ENCODE results near the gene FRAS1.

DNA sequence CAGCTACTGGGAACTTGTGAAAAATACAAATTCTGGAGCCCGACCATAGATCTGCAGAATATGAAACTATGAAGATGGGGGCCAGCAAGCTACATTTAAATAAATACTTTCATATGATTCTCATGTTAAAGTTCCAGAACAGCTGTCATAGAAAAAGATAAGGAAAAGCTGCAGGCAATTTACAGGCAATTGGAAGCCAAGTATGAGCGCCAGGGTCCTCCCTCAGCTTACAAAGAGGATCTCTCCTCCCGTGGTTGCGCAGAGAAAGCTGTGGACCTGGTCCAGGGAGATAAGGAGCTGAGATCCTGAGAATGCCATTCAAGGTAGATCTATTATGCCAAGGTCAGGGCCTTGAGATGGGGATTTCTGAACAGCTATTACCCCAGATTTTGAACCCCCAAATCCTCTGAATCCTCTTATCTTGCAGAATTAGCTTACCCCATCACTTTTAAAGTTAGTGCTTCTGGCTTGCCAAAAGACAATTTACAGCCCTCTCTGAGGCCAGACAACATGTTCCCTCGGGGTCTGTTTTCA, 25.6 kb upstream of the FRAS1 start:
- TF ChIP-seq, protein P1, sequence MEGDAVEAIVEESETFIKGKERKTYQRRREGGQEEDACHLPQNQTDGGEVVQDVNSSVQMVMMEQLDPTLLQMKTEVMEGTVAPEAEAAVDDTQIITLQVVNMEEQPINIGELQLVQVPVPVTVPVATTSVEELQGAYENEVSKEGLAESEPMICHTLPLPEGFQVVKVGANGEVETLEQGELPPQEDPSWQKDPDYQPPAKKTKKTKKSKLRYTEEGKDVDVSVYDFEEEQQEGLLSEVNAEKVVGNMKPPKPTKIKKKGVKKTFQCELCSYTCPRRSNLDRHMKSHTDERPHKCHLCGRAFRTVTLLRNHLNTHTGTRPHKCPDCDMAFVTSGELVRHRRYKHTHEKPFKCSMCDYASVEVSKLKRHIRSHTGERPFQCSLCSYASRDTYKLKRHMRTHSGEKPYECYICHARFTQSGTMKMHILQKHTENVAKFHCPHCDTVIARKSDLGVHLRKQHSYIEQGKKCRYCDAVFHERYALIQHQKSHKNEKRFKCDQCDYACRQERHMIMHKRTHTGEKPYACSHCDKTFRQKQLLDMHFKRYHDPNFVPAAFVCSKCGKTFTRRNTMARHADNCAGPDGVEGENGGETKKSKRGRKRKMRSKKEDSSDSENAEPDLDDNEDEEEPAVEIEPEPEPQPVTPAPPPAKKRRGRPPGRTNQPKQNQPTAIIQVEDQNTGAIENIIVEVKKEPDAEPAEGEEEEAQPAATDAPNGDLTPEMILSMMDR (IDR thresholded peaks at IDR 0.05), result no peak
- no peak for TF ChIP-seq POLR2A (IDR thresholded peaks at IDR 0.05)

All from Peyer's patch (tissue), 4 donors.